Hematopoietic multipotent progenitor cell treated with erythropoietin and hydrocortisone succinate and interleukin-3 and kit ligand, for 4 days (in vitro differentiated cells): ENCODE results near the gene CAPZB.

Source experiments
- DNase-seq: peaks from one replicate; pipeline ENCODE4 v3.0.0-alpha.2; 2015

The CAPZB gene

GRCh38 chr1:19426294-19427086 lies 58.8 kb downstream of the CAPZB start:
- no peak for DNase-seq

GRCh38 chr1:19425646-19426239 lies 59.6 kb downstream of the CAPZB start:
- no peak for DNase-seq

GRCh38 chr1:19424651-19425570 lies 60.4 kb downstream of the CAPZB start:
- no peak for DNase-seq

GRCh38 chr1:19423130-19423529 lies 62.2 kb downstream of the CAPZB start:
- DNase-seq = no peak

- DNase-seq = no peak
These were observed 64.0 kb downstream of the CAPZB start for GRCh38 chr1:19421365-19421764.

GRCh38 chr1:19420606-19421005 lies 64.7 kb downstream of the CAPZB start:
- no peak for DNase-seq

- no peak for DNase-seq
These were observed 65.6 kb downstream of the CAPZB start for GRCh38 chr1:19419691-19420090.

GRCh38 chr1:19418503-19418971 lies 66.8 kb downstream of the CAPZB start:
- no peak for DNase-seq

GRCh38 chr1:19416921-19417470 lies 68.3 kb downstream of the CAPZB start:
- no peak for DNase-seq

GRCh38 chr1:19416145-19416544 lies 69.2 kb downstream of the CAPZB start:
- DNase-seq = no peak

GRCh38 chr1:19414515-19415121 lies 70.7 kb downstream of the CAPZB start:
- no peak for DNase-seq

- no peak for DNase-seq
These were observed 71.3 kb downstream of the CAPZB start for GRCh38 chr1:19413999-19414398.

GRCh38 chr1:19412654-19413053 lies 72.7 kb downstream of the CAPZB start:
- DNase-seq = no peak

- DNase-seq = no peak
These were observed 73.7 kb downstream of the CAPZB start for GRCh38 chr1:19411612-19412011.

GRCh38 chr1:19410393-19410792 lies 74.9 kb downstream of the CAPZB start:
- no peak for DNase-seq

- no peak for DNase-seq
These were observed 75.6 kb downstream of the CAPZB start for GRCh38 chr1:19409477-19410341.

- DNase-seq = no peak
These were observed 77.7 kb downstream of the CAPZB start for GRCh38 chr1:19407494-19408096.

- DNase-seq = no peak
These were observed 78.7 kb downstream of the CAPZB start for GRCh38 chr1:19406680-19407079.

GRCh38 chr1:19405761-19406487 lies 79.4 kb downstream of the CAPZB start:
- no peak for DNase-seq

- no peak for DNase-seq
These were observed 80.1 kb downstream of the CAPZB start for GRCh38 chr1:19405195-19405760.
